Measurements from ENCODE around the gene PREP.

PREP gene

GRCh38 chr6:105443941-105444340 lies 41.1 kb upstream of the PREP start:
- Histone ChIP-seq H3K9ac (ENCODE audit: low read depth, low read length, poor library complexity) (no peak overlapping the region), H2BK120ac (ENCODE audit: low read depth, low read length) (no peak overlapping the region), H3K4me2 (ENCODE audit: insufficient read depth, low read length, poor library complexity, severe bottlenecking) (no peak overlapping the region), H3K4me3 (ENCODE audit: low read length in 2 of 2) (no peak overlapping the region), H3K23ac (ENCODE audit: low read depth, low read length, poor library complexity) (no peak overlapping the region), H3K14ac (ENCODE audit: low read length) (no peak overlapping the region), H3K36me3 (replicated peaks in 1 of 2; ENCODE audit: control insufficient read depth in 2 of 2, insufficient read depth in 2 of 2, low read length in 2 of 2) (no peaks in the 10 kb centered on the region), H2AK5ac (ENCODE audit: low read depth, low read length) (no peak overlapping the region), H3K9me3 (replicated peaks in 1 of 2; ENCODE audit: control insufficient read depth in 2 of 2, insufficient read depth in 1 of 2, low read depth in 1 of 2, low read length in 2 of 2) (no peaks in the 10 kb centered on the region), H3K4me1 (ENCODE audit: control insufficient read depth in 2 of 2, insufficient read depth in 1 of 2, low read depth in 1 of 2, low read length in 2 of 2) (peaks cover 2 to 3% of the 10 kb centered on the region in 2 donors), H4K8ac (ENCODE audit: low read depth, low read length) (no peak overlapping the region), H2BK15ac (ENCODE audit: low read length) (no peak overlapping the region), H2BK12ac (ENCODE audit: low read length) (no peak overlapping the region), H3K27ac (replicated peaks; ENCODE audit: low read length) (no peak overlapping the region), H3K18ac (ENCODE audit: low read length) (no peak overlapping the region), H3K27me3 (ENCODE audit: control insufficient read depth in 3 of 3, insufficient read depth in 3 of 3, low read depth in 1 of 3, low read length in 3 of 3) (no peaks in the 10 kb centered on the region), H3K79me1 (ENCODE audit: low read depth, low read length) (no peaks in the 10 kb centered on the region), H4K91ac (ENCODE audit: low read depth, low read length, poor library complexity) (no peak overlapping the region), H2BK5ac (ENCODE audit: low read length) (no peak overlapping the region), H2AFZ (ENCODE audit: low read length) (no peak overlapping the region), H3K4ac (ENCODE audit: low read length) (no peak overlapping the region)
- WGBS, 2 donors (ENCODE audit: extremely low coverage in 2 of 2, insufficient read length in 2 of 2, insufficient replicate concordance in 1 of 2) = no CpG with 5 or more reads among the region's 6 CpGs
- DNase-seq (ENCODE audit: low spot score) = no peak

DNA sequence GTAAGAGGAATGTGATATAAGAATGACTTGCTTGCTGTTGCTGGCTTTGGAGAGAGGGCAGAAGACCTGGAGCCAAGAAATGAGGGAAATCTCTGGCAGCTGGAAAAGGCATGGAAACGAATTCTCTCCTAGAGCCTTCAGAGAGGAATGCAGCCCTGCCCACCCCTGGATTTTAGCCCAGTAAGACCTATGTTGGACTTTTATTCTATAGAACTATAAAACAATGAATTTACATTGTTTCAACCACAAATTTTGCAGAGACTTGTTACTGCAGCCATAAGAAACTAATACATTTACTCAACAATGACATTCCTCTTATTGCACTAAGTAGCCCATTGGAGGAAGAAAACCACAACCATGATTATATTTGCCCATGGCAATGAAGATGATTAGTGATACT lies 39.5 kb upstream of the PREP start:
- Histone ChIP-seq H3K23ac (ENCODE audit: low read depth, low read length, poor library complexity) (no peak overlapping the region), H2BK120ac (ENCODE audit: low read depth, low read length) (no peak overlapping the region), H3K36me3 (replicated peaks in 1 of 2; ENCODE audit: control insufficient read depth in 2 of 2, insufficient read depth in 2 of 2, low read length in 2 of 2) (no peaks in the 10 kb centered on the region), H4K8ac (ENCODE audit: low read depth, low read length) (no peak overlapping the region), H2BK12ac (ENCODE audit: low read length) (no peak overlapping the region), H3K4me2 (ENCODE audit: insufficient read depth, low read length, poor library complexity, severe bottlenecking) (no peak overlapping the region), H3K27me3 (ENCODE audit: control insufficient read depth in 3 of 3, insufficient read depth in 3 of 3, low read depth in 1 of 3, low read length in 3 of 3) (no peaks in the 10 kb centered on the region), H2BK5ac (ENCODE audit: low read length) (no peak overlapping the region), H3K14ac (ENCODE audit: low read length) (no peak overlapping the region), H4K91ac (ENCODE audit: low read depth, low read length, poor library complexity) (no peak overlapping the region), H2AFZ (ENCODE audit: low read length) (no peak overlapping the region), H3K4me3 (ENCODE audit: low read length in 2 of 2) (no peak overlapping the region), H3K18ac (ENCODE audit: low read length) (no peak overlapping the region), H3K27ac (replicated peaks; ENCODE audit: low read length) (no peak overlapping the region), H3K9ac (ENCODE audit: low read depth, low read length, poor library complexity) (no peak overlapping the region), H2AK5ac (ENCODE audit: low read depth, low read length) (no peak overlapping the region), H3K79me1 (ENCODE audit: low read depth, low read length) (no peaks in the 10 kb centered on the region), H3K4me1 (ENCODE audit: control insufficient read depth in 2 of 2, insufficient read depth in 1 of 2, low read depth in 1 of 2, low read length in 2 of 2) (peaks cover 2 to 3% of the 10 kb centered on the region in 2 donors), H3K9me3 (replicated peaks in 1 of 2; ENCODE audit: control insufficient read depth in 2 of 2, insufficient read depth in 1 of 2, low read depth in 1 of 2, low read length in 2 of 2) (no peaks in the 10 kb centered on the region), H2BK15ac (ENCODE audit: low read length) (no peak overlapping the region), H3K4ac (ENCODE audit: low read length) (no peak overlapping the region)
- WGBS, 2 donors (ENCODE audit: extremely low coverage in 2 of 2, insufficient read length in 2 of 2, insufficient replicate concordance in 1 of 2) = no CpG with 5 or more reads among the region's 1 CpG
- no peak for DNase-seq (ENCODE audit: low spot score)

GRCh38 chr6:105437236-105437635 lies 34.4 kb upstream of the PREP start:
- Histone ChIP-seq H3K9me3 (replicated peaks in 1 of 2; ENCODE audit: control insufficient read depth in 2 of 2, insufficient read depth in 1 of 2, low read depth in 1 of 2, low read length in 2 of 2) (no peaks in the 10 kb centered on the region), H3K27ac (replicated peaks; ENCODE audit: low read length) (no peak overlapping the region), H2BK5ac (ENCODE audit: low read length) (no peak overlapping the region), H4K8ac (ENCODE audit: low read depth, low read length) (no peak overlapping the region), H3K4me2 (ENCODE audit: insufficient read depth, low read length, poor library complexity, severe bottlenecking) (no peak overlapping the region), H3K79me1 (ENCODE audit: low read depth, low read length) (no peaks in the 10 kb centered on the region), H2BK12ac (ENCODE audit: low read length) (no peak overlapping the region), H3K9ac (ENCODE audit: low read depth, low read length, poor library complexity) (no peak overlapping the region), H3K4ac (ENCODE audit: low read length) (no peak overlapping the region), H2AFZ (ENCODE audit: low read length) (no peak overlapping the region), H2AK5ac (ENCODE audit: low read depth, low read length) (no peak overlapping the region), H3K14ac (ENCODE audit: low read length) (no peak overlapping the region), H2BK120ac (ENCODE audit: low read depth, low read length) (no peak overlapping the region), H4K91ac (ENCODE audit: low read depth, low read length, poor library complexity) (no peak overlapping the region), H3K4me1 (ENCODE audit: control insufficient read depth in 2 of 2, insufficient read depth in 1 of 2, low read depth in 1 of 2, low read length in 2 of 2) (peaks cover 0 to 3% of the 10 kb centered on the region in 2 donors), H3K27me3 (ENCODE audit: control insufficient read depth in 3 of 3, insufficient read depth in 3 of 3, low read depth in 1 of 3, low read length in 3 of 3) (no peaks in the 10 kb centered on the region), H3K36me3 (replicated peaks in 1 of 2; ENCODE audit: control insufficient read depth in 2 of 2, insufficient read depth in 2 of 2, low read length in 2 of 2) (no peaks in the 10 kb centered on the region), H3K4me3 (ENCODE audit: low read length in 2 of 2) (no peak overlapping the region), H3K18ac (ENCODE audit: low read length) (no peak overlapping the region), H3K23ac (ENCODE audit: low read depth, low read length, poor library complexity) (no peak overlapping the region), H2BK15ac (ENCODE audit: low read length) (no peak overlapping the region)
- no peak for DNase-seq (ENCODE audit: low spot score)
- WGBS, 2 donors (ENCODE audit: extremely low coverage in 2 of 2, insufficient read length in 2 of 2, insufficient replicate concordance in 1 of 2) = no CpG with 5 or more reads among the region's 2 CpGs

DNA sequence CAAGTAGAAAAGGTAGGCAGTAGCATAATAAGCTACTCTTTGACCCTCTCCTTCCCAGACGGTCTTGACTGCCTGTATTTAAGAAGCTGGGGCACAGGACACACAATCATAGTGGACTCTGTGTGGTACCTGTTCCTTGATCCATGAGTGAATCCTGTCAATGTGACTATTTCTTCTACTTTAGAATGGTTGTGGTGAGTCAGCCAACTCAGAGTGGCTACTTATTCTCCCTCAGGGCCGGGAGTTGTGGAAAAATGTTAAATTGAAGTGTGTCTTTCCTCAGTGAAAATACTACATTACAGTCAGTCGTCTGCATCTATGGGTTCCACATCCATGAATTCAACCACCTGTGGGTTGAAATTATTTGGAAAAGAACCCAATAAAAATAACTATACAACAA lies 30.8 kb upstream of the PREP start:
- Histone ChIP-seq H3K9ac (ENCODE audit: low read depth, low read length, poor library complexity) (no peak overlapping the region), H2BK5ac (ENCODE audit: low read length) (no peak overlapping the region), H3K14ac (ENCODE audit: low read length) (no peak overlapping the region), H3K18ac (ENCODE audit: low read length) (no peak overlapping the region), H3K4ac (ENCODE audit: low read length) (no peak overlapping the region), H2BK120ac (ENCODE audit: low read depth, low read length) (no peak overlapping the region), H4K8ac (ENCODE audit: low read depth, low read length) (no peak overlapping the region), H3K4me3 (ENCODE audit: low read length in 2 of 2) (no peak overlapping the region), H3K27me3 (ENCODE audit: control insufficient read depth in 3 of 3, insufficient read depth in 3 of 3, low read depth in 1 of 3, low read length in 3 of 3) (no peaks in the 10 kb centered on the region), H2BK15ac (ENCODE audit: low read length) (no peak overlapping the region), H3K27ac (replicated peaks; ENCODE audit: low read length) (no peak overlapping the region), H3K36me3 (replicated peaks in 1 of 2; ENCODE audit: control insufficient read depth in 2 of 2, insufficient read depth in 2 of 2, low read length in 2 of 2) (no peaks in the 10 kb centered on the region), H3K4me2 (ENCODE audit: insufficient read depth, low read length, poor library complexity, severe bottlenecking) (no peak overlapping the region), H2AK5ac (ENCODE audit: low read depth, low read length) (no peak overlapping the region), H3K79me1 (ENCODE audit: low read depth, low read length) (no peaks in the 10 kb centered on the region), H2BK12ac (ENCODE audit: low read length) (no peak overlapping the region), H3K9me3 (replicated peaks in 1 of 2; ENCODE audit: control insufficient read depth in 2 of 2, insufficient read depth in 1 of 2, low read depth in 1 of 2, low read length in 2 of 2) (no peaks in the 10 kb centered on the region), H3K4me1 (ENCODE audit: control insufficient read depth in 2 of 2, insufficient read depth in 1 of 2, low read depth in 1 of 2, low read length in 2 of 2) (peaks cover 1 to 3% of the 10 kb centered on the region in 2 donors), H4K91ac (ENCODE audit: low read depth, low read length, poor library complexity) (no peak overlapping the region), H3K23ac (ENCODE audit: low read depth, low read length, poor library complexity) (no peak overlapping the region), H2AFZ (ENCODE audit: low read length) (no peak overlapping the region)
- WGBS, 2 donors (ENCODE audit: extremely low coverage in 2 of 2, insufficient read length in 2 of 2, insufficient replicate concordance in 1 of 2) = no CpG with 5 or more reads among the region's 3 CpGs
- no peak for DNase-seq (ENCODE audit: low spot score)
